GM18868 (cell line): ENCODE data around the gene MEF2A.

Source experiments
- ATAC-seq: cut with Tn5 transposase; IDR thresholded peaks from one replicate; pipeline ENCODE4 v1.9.1; 2021; ENCODE audit warnings: mild to moderate bottlenecking, moderate library complexity; ENCODE audit not compliant: unreplicated experiment

The MEF2A gene

GRCh38 chr15:99696096-99696495 is 130.3 kb downstream of the MEF2A start:
- no peak for ATAC-seq

DNA sequence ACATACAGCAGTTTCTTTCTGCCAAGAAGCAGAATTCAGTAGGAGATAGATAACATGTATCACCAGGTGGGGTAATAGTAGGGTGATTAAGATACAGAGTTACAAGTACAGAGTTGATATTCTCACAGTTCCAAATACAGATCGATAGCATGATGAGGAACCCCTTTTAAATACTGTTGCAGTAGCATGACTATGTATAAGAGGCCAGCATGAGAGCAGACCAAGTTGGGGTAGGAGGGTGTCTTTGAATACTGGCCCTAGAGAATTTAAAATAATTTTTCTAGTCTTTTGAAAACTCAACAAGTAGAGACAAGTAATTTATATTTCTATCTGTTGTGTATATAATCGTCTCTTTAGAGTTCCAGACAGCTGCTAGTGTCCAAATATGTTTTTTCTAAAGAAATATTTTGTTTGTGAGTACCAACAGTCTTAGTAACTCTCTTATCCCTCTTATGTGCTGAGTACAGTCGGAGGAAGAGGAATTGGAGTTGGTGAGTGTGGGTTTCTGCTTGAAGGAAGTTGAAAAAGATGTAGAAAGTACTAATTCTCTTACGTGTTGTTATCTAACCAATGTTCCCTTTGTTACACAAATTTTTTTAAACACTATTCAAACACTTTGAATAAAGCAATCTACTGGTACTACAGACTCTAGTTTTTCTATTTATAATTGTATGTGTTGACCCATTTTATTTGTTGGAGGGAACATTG is 137.3 kb downstream of the MEF2A start:
- no peak for ATAC-seq

GRCh38 chr15:99703603-99704443 is 138.0 kb downstream of the MEF2A start:
- ATAC-seq, result peak; percentile 75

- ATAC-seq, result peak; percentile 63
Measured at GRCh38 chr15:99704444-99704838, 138.7 kb downstream of the MEF2A start.

GRCh38 chr15:99706557-99707303 is 140.9 kb downstream of the MEF2A start:
- no peak for ATAC-seq

DNA sequence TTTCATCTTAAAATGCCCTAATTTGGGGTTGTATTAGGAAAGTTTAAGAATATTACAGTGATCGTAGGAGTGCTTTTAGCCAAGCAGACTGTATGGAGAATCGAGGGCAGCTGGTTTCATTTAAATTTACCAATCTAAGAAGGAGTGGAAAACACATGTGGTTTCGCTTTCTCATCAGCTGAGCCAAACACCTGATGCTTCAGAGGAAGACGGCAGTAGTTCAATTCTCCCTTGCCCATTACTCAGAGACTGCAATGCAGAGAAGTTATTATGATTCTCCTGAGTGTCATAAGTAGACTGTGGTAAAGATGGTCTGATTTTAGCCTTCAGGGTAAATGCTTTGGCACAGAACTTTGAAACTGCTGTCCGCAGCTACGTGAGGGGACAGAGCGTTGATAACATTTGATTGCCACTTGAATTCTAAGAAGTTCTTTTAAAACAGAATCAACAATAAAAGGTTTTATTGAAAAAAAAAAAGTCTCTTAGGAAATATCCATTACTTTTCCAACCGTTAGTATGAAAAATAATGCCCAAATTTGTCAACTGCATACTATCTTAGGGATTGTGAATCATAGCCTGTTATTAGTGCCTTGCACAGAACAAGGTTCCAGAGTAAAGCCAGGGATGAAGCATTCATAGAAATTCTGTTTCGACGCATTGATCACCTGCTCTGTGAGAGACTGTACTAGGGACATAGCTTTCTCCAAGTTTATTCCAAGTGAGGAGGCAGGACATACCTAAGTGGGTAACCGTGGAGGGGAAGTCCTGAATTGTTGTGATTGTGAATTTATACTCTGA is 141.9 kb downstream of the MEF2A start:
- no peak for ATAC-seq

GRCh38 chr15:99708563-99708962 is 142.8 kb downstream of the MEF2A start:
- ATAC-seq, result no peak

GRCh38 chr15:99709243-99709986 is 143.6 kb downstream of the MEF2A start:
- no peak for ATAC-seq

- no peak for ATAC-seq
Measured at GRCh38 chr15:99711625-99712024, 145.8 kb downstream of the MEF2A start.

- no peak for ATAC-seq
Measured at GRCh38 chr15:99712415-99712814, 146.6 kb downstream of the MEF2A start.

GRCh38 chr15:99716540-99717095 is 150.8 kb downstream of the MEF2A start:
- no peak for ATAC-seq

DNA sequence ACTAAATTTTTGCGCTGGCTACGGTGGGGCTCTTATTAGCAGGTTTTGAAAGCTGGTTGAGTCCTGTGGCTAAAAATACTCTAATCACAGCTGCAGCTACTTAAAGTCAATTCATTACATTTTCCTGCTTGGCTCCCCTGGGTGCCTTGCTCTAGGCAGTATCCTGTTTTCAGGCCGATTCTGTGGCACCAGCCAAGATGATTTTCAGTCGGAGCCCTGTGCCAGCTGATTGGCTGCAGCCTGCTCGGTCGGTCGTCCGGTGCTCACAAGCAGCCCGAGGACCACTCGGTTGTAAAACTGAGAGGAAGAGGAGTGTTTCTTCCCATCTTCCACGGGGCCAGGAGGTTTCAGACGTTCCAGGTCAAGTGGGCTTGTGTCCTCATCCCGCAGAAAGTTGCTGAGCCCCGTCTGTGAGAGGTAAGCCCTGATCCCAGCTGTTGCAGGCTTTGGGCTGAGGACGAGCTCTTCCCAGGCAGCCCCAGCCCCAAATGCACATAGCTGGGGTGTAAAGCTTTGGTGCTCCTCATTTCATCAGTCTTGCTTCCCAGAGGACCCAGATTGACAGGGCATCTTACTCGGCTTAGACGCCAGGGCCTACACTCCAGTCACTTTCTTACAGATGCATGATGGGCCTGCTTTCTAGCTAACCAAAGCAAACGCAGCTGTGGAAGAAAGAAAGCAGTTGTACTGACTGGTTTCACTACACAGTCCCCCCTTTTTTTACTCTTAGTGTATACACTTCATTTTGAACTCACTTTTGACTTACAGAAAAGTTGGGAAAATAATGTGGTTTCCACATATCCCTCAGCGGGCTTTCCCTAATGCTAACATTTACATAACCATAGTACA is 151.6 kb downstream of the MEF2A start:
- peak; percentile 33 for ATAC-seq

GRCh38 chr15:99718421-99718820 is 152.6 kb downstream of the MEF2A start:
- ATAC-seq, result no peak

DNA sequence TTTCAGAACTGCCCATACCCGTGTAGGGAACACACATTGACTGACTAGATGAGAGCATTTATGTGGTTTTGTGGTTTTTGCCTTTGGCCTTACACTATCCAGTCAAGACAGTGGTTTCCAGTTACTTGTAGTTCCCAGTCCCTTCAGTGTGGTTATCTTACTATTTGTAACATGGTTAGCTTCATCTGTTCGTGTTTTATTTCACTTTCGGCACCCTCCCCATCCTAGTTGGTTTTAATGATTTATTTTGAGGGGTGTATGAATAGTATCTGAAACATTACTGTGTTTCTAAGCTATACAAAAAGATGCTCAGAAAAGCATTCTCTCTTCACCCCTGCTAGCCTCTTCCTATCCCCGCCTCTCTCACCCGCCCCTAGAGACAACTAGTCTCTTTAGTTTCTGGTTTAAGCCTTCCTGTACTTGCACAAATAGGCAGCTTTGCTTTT is 153.3 kb downstream of the MEF2A start:
- peak; percentile 82 for ATAC-seq

DNA sequence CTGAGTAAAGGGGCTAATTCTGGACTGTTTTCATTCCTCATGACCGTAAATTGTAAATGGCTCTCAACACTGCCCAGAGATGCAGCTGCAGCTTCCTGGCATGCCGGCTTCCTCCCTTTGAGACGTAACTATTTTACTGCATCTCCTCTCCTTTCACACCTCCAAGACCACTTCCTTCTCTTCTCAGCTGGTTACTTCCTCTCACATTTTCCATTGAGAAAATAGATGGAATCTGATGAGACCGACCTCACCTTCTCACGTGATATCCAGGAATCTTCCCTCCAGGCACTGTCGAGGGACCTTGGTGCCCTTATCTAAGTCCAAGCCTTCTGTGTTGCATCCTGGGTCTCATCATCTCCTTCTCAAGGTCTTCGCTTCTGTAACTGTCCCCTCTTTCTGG is 154.7 kb downstream of the MEF2A start:
- no peak for ATAC-seq

DNA sequence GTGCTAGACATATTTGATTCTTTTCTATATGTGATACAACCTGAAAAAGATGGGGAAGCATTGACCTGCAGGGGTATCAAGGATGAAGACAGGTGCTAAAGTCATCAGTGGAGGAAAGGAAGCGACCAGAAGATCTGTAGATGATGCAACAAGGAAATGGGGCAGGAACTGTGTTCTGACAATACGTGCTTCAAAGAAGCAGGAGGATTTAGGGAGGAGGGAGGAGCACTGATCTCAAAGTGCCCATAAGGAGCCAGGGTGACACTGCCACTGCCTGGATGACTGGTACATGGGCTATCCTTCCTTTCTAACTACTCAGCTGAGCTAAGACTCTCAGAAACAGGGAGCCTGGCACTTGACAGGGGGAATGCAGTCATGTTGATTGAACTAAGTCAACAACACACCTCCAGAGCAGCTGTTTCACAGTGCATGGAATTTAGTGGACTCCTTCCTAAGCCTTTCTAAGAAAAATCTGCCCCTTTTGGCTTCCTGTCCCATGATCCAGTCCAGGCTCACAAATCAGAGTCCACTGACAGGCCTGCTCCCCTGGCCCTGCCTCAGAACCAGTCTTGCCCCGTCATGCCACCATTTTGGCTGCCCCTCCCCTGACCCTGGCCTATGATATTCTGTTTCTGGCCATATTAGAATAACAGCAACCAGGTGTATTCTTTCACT is 155.5 kb downstream of the MEF2A start:
- ATAC-seq, result no peak

DNA sequence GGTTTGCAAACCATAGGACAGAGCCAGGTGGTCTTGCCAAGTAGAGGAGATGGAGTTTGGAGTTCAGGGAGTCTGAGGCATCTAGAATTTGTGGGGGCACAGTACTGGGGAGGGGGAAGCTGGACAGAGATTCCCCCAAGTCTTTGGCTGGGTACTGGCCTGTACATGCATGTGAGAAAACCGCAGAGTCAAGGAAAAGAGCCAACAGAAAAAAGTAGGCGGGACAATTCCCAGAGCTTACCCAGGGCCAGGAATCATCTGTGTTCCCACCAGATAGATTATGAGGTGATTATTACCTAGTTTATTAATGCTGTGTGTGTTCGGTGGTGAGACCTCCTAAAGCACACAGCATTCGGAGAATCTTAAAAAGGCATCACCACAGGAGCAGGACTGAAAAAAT is 156.1 kb downstream of the MEF2A start:
- ATAC-seq, result no peak

GRCh38 chr15:99722406-99722805 is 156.6 kb downstream of the MEF2A start:
- ATAC-seq, result no peak
